GM19468 (cell line): Measurements from ENCODE around the gene NEBL.

Source experiments
- ATAC-seq: cut with Tn5 transposase; IDR thresholded peaks from one replicate; pipeline ENCODE4 v1.9.1; 2021; ENCODE audit warnings: mild to moderate bottlenecking, moderate library complexity, moderate number of reproducible peaks; ENCODE audit not compliant: unreplicated experiment; ENCODE audit errors: extremely low read depth

The NEBL gene

DNA sequence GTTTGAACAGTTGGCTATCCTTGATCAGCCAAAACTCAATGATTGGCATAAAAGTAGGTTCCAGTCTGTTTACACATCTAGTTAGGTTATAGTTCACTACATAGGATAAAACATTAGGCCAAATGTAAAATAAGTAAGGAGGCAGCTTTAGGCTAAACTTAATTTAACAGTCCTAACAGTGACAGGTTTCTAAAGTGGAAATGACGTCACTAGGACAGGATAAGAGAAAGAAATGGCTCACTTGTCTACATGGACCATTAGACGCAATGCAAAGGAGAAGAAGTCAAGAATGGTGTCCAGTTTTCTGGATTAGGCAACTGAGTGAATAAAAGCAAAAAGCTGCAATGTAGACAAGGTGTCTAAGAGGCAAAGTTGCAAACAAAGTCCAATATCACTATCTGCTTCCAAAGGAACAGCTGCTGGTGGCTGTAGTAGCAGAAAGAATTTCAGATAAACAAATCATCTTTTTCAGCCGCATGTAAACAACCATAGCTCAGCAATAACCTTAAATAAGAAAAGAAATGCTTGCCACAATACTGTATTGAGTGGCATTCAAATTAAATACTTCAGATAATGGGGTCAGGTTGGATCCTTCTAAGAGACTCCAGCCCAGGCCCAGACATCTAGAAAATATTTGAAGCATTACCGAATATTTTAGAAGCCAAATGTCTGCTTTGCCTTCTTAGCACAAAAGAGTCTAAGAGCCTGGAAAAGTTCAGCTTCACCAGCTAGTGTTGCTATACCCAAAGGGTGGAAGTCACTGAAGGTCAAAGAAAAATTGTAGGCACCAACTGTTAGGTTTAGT is 154.2 kb downstream of the NEBL start:
- no peak for ATAC-seq

- ATAC-seq = no peak
Measured at GRCh38 chr10:20740120-20740519, 157.0 kb downstream of the NEBL start.

- no peak for ATAC-seq
Measured at GRCh38 chr10:20737107-20737506, 160.0 kb downstream of the NEBL start.
